ENCODE data around the gene FLOT1. TPM values are rescaled to one million over a fixed set of nuclear protein-coding genes. Genes with fewer than 3 reads are reported as not detected.
A peak's percentile ranks its signal among the peaks of the same experiment; 100 is the strongest.
"Not testable (repeated sequence)": the region's sequence is repeated elsewhere in the genome, so short reads cannot be mapped to it uniquely, and the experiment has no call there.

Gene FLOT1
- total RNA-seq, 1 donor from 2014 or later: 190 TPM

DNA sequence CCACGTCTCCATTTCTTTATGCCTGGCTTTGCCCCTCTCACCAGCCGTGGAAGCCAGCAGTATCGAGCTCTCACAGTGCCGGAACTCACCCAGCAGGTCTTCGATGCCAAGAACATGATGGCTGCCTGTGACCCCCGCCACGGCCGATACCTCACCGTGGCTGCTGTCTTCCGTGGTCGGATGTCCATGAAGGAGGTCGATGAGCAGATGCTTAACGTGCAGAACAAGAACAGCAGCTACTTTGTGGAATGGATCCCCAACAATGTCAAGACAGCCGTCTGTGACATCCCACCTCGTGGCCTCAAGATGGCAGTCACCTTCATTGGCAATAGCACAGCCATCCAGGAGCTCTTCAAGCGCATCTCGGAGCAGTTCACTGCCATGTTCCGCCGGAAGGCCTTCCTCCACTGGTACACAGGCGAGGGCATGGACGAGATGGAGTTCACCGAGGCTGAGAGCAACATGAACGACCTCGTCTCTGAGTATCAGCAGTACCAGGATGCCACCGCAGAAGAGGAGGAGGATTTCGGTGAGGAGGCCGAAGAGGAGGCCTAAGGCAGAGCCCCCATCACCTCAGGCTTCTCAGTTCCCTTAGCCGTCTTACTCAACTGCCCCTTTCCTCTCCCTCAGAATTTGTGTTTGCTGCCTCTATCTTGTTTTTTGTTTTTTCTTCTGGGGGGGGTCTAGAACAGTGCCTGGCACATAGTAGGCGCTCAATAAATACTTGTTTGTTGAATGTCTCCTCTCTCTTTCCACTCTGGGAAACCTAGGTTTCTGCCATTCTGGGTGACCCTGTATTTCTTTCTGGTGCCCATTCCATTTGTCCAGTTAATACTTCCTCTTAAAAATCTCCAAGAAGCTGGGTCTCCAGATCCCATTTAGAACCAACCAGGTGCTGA is 18.4 kb downstream of the FLOT1 start:
- DNase-seq (ENCODE audit: low spot score): not testable (repeated sequence)

DNA sequence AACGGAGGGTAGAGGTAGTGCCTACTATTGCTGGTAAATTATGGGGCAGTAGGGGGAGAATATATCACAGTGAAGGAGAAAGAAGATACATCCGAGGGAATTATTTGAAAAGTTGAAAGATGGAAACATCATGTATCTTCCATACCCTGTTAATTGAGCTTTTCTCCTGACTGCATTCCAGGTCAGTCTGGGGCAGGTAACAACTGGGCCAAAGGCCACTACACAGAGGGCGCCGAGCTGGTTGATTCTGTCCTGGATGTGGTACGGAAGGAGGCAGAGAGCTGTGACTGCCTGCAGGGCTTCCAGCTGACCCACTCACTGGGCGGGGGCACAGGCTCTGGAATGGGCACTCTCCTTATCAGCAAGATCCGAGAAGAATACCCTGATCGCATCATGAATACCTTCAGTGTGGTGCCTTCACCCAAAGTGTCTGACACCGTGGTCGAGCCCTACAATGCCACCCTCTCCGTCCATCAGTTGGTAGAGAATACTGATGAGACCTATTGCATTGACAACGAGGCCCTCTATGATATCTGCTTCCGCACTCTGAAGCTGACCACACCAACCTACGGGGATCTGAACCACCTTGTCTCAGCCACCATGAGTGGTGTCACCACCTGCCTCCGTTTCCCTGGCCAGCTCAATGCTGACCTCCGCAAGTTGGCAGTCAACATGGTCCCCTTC is 19.2 kb downstream of the FLOT1 start:
- not testable (repeated sequence) for DNase-seq (ENCODE audit: low spot score)

DNA sequence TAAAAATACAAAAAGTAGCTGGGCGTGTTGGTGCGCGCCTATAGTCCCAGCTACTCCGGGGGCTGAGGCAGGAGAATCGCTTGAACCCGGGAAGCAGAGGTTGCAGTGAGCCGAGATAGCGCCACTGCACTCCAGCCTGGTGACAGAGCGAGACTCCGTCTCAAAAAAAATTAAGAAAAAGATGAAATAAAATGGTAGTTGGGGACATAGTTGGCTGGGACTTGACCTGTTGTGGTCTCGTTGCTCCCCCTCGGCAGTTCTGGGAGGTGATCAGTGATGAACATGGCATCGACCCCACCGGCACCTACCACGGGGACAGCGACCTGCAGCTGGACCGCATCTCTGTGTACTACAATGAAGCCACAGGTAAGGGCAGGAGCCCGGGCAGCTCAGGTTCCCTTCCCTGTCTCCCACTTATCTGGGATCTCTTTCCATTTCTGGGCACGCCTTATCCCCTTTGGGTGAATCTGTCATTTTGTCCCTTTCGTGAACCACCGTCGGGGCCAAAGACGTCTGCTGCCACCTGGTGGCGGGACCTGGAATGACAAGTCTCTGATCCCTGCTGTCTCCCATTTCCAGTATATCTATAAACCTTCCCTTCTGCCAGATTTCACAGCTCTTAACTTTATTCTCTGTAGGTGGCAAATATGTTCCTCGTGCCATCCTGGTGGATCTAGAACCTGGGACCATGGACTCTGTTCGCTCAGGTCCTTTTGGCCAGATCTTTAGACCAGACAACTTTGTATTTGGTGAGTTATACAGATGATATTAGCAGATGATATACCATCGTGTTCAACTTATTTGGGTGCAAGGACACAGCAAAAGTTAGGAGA is 20.0 kb downstream of the FLOT1 start:
- no peak for DNase-seq (ENCODE audit: low spot score)

DNA sequence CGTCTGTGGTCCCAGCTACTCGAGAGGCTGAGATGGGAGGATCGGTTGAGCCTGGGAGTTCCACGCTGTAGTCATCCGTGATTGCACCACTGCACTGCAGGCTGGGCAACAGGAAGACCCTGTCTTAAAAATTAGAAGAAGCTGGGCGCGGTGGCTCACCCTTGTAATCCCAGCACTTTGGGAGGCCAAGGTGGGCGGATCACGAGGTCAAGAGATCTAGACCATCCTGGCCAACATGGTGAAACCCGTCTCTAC is 20.5 kb downstream of the FLOT1 start:
- DNase-seq (ENCODE audit: low spot score): not testable (repeated sequence)

DNA sequence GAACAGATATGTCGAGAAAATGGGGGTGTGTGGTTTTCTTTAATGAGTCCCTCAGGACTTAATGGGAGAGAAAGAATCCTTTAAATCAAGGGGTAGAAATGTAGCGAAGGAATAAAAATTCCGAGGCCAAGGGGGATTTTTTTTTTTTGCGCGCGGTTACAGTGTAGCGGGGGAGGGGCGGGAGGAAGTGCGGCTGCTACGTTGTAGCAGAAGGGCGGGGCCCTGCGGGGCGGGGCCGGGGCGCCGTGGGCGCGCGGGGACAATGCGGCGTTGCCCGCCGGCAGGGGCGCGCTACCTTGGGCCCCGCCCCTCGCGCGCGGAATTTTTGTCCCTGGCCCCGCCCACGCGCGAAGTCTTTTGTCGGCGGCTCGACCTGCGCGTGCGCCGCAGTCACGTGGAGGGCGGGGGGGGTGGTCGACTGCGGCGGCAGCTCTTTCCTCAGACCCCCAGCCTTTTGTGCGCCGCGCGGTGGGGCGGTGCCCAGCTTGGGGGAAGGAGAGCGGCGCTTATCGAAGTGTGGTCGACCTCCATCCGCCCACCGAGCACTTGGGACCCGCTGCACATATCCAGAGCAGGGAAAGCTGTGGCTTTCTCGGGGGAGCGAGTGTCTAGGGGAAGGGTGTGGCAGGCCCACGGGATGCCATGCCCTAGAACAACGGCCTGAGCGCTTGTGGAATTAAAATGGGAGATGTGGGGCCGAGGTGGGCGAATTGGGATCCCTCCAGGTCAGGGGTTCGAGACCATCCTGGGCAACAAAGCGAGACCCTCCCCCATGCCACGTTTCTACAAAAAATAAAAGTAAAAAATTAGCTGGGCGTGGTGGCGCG is 21.1 kb downstream of the FLOT1 start:
- peak; percentile 97 for DNase-seq (ENCODE audit: low spot score)

DNA sequence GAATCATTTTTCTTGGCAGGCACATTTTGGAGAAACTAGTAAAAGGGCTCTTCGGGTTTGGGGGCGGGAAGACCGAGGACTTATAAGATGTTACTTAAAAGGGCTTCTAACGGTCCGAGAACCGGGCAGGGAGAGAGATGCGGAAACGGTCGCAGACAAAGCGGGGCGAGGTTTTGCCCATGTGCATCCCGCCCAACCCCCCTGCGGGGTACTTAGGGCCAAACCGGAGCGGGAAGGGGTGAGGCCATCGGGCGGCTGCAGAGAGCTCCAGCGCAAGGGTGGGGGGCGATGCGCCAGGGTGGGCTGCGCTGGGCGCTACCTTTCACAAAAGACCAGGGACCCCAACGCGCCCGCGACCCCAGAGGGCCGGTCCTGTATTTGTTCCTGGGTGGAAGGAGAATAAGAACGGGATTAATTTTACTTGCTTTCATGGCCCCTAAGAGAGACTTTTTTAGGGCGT is 21.7 kb downstream of the FLOT1 start:
- DNase-seq (ENCODE audit: low spot score): peak; percentile 93

DNA sequence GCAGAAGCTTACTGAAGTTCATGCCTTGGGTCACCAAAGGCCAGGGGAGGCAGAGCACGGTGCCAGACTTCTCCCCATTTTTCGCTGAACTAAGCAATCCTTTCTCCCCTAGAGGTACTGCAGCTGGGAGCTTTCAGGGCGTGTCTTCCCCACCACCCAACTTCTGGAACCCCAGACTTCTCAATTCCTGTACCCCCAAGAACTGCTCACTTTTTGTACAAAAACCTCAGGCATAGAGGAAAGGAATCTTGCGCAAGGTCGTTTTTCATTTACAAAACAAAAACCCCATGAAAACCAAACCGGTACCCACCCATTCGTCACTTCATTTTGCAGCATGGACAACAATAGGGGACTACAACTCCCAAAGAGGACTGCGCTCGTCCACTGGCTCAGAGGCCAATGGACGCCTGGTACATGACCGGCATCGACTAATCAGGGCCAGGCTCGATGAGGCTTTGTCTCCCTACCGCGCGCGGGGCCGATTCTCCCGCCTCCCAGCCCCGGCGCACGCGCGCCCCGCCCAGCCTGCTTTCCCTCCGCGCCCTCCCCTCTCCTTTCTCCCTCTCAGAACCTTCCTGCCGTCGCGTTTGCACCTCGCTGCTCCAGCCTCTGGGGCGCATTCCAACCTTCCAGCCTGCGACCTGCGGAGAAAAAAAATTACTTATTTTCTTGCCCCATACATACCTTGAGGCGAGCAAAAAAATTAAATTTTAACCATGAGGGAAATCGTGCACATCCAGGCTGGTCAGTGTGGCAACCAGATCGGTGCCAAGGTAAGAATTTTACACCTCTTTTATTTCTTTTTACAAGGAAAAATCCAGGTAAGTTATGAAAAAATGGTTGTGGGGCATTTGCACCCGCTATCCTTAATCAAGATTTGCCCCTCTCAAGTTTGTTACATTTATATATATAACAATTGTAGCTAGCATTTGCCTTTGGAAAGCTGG is 22.4 kb downstream of the FLOT1 start, which contains the start of gene TUBB:
TSS of gene TUBB (plus strand) at position 562 of the 947 bp plus-strand sequence. CDS start at position 717, 155 bp downstream.
- peak; percentile 99 for DNase-seq (ENCODE audit: low spot score)

DNA sequence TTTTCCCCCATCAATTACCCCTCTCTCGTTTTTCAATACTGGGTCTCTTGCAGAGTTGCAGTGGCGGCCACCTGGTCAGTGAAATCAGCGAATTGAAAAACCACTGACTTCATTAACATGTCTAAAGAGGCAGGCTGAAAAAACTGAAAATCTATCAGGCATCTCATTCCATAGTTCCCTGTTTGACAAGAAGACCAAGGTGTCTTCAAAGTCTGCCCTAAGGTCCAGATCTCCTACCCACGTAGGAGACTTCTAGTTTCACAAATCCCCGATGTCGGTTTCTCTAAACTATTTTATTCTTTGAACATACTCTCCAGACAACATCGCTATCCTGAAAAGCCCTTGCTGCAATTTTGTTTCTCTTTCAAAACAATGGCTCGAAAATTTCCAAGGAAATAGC is 23.1 kb downstream of the FLOT1 start:
- DNase-seq (ENCODE audit: low spot score): no peak

DNA sequence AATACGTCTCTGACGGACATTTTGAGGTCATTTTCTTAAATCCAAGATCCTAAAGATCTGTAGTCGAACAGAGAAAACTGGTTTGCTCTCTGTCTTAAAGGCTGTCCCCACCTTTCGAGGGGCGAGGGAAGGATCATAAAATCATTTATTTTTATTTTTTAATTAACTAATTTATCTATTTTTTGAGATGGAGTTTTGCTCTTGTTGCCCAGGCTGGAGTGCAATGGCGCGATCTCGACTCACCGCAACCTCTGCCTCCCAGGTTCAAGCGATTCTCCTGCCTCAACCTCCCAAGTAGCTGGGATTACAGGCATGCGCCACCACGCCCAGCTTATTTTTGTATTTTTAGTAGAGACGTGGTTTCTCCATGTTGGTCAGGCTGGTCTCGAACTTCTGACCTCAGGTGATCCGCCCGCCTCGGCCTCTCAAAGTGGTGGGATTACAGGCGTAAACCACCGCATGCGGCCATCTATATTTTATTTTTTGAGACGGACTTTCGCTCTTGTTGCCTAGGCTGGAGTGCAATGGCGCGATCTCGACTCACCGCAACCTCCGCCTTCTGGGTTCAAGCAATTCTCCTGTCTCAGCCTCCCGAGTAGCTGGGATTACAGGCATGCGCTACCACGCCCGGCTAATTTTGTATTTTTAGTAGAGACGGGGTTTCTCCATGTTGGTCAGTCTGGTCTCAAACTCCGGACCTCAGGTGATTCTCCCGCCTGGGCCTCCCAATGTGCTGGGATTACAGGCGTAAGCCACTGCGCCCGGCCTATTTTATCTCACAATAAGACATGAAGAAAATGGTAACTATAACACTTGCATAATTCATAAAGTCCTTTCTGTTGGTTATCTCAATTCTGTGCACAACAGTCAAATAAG is 24.4 kb downstream of the FLOT1 start:
- DNase-seq (ENCODE audit: low spot score): not testable (repeated sequence)

DNA sequence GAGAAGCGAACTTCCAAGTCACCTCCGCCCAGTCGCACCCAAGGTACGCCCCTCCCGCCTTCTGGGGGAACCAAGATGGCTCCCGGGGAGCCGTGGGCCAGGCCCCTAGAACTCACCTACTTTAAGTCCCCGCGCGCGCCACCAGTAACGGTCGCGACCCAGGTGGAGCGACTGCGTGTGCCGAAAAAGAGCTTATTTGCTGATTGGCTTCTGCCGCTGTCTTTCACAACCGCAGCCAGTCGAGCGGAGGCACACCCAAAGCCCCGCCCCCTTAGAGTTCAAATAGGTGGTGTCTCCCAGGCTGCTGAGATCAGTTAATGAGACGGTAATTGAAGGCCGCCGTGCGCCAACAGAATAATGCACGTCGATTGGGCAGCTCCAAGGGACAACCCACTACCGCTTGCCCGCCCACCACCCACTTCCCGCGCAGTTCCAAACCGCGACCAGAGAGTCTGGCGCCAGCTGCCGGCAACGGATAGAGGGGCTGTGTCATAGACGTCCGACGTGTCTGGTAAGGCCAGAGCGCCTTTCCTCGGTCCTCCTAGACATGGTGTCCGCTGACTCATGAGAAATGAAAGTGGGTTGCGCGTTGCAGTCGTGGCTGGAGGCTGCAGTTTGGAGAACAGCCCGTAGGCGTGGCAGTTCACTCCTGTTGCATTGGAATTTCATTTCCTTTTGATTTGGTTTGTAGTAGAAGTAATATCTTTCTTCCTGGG is 25.2 kb downstream of the FLOT1 start, which contains the start of gene MDC1:
TSS of gene MDC1 (minus strand) at position 153 of the 716 bp plus-strand sequence. CDS start 2,106 bp downstream, outside the sequence.
- DNase-seq (ENCODE audit: low spot score): peak; percentile 100

DNA sequence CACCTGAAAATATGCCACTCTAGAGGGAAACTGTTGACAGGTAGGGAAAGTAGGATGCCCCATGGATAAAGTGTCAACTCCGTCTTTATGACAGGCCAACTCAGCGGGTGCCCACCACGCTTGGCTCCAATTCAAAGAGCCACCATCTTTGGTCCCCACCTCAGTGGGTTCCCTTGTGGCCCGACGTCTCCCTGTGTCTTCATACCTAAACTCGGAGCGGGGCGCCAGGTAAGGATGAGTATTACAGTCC is 25.7 kb downstream of the FLOT1 start:
- no peak for DNase-seq (ENCODE audit: low spot score)

DNA sequence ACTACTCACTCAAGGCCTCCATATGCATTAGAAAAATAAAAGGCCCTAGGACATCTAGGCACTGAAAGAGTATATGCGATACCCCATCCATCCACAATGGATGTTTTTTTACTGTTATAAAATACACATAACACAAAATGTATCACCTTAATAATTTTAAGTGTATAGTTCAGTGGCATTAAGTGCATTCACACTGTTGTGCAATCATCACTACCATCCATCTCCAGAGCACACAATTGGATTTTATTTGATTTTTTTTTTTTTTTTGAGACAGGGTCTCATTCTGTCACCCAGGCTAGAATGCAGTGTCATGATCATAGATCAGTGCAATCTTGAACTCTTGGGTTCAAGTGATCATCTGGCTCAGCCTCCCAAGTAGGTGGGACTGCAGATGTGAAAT is 28.2 kb downstream of the FLOT1 start:
- no peak for DNase-seq (ENCODE audit: low spot score)

DNA sequence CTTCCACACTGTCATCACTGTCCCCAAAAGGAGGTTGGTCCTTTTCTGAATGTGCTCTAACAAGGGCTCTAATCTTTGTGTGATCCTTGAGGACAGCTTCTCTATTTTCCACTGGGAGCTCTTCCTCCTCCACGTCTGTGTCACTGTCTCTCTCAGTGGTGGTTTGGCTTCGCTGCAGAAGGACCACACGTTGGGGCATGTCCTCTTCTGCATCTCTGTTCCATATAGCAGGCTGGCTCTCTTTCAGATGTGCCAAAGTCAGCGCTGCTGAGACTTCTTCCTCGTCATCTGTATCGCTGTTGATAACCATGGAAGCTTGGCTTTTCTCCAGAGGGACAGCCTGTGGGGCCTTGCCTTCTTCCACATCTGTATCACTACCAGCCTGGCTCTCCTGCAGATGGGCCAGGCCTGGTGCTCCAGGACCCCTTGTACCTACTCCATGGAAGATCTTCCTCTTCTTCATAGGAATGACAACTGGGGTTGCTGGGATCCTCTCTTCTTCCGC is 30.0 kb downstream of the FLOT1 start:
- no peak for DNase-seq (ENCODE audit: low spot score)

DNA sequence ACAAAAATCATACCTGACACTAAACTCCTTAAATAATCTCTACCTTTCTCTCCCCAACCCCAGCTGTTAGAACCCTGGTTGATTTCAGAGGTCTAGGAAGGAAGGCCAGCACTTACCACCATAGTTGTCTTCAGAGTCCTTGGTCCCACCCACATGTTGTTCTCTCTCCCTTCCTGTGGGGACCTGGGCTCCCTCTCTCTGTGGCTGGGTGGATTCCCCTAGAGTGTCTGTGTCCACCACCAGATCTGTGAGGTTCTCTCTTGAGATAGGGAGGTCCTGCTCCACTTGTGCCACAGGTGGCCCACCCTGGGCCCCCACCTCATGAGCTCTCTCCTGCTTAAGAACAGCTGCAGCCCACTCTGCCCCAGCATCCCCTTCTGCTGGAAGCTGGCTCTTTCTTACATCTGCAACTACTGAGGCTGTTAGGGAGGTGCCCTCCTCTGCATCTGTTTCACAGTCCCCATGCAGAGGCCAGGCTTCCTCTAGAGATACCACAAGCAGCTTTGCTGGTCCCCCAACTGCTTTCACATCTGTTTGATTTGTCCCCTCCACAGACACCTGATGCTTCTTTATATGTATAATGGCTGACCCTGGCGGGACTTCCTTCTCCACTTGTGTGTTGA is 30.6 kb downstream of the FLOT1 start:
- no peak for DNase-seq (ENCODE audit: low spot score)

DNA sequence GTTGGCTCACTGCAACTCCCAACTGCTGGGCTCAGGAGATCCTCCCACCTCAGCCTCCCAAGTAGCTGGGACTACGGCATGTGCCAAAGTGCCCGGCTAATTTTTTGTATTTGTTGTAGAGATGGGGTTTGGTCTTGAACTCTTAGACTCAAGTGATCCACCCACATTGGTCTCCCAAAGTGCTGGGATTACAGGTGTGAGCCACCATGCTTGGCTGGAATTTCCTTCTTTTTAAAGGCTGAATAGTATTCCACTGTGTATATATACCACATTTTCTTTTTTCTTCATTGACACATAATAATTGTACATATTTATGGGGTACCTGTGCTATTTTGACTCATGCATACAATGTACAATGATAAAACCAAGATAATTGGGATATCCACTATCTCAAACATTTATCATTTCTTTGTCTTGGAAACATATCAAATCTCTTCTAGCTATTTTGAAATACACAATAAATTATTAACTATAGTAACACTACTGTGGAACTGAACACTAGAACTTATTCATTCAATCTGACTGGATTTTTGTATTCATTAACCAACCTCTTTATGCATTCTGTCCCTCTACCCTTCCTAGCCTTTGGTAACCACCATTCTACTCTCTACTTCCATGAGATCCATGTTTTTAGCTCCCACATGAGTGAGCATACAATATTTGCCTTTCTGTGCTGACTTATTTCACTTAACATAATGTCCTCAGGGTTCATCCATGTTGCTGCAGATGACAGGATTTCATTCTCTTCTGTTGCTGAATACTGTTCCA is 33.2 kb downstream of the FLOT1 start:
- DNase-seq (ENCODE audit: low spot score): no peak

DNA sequence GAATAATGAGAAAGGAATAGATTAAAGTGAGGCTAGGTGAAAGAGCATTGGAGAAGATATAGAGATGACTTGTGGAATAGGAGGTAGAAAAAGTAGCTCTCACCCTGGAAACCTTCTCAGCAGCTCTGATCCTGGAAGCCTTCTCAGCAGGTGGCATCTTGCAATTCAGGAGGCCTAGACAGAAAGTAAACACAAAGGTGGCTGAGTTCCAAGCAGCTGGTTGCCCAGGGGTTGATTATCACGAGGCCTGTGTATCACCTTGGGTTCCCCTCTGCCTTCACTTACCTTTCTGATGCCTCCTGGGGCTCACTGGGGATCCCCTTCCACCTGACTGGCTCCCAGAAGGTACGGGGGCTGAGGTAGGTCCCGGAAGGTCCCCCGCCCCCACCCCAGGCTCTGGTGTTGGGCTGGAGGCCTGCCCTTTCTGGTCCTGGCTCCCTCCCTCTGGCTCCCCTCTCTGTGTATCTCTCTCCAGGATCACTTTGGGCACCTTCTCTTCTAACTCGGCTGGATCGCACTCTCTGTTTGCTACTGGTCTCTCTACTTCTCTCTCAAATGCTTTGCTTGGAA is 35.1 kb downstream of the FLOT1 start:
- no peak for DNase-seq (ENCODE audit: low spot score)
